GM23338 (cell line): ENCODE data around the gene PTPRN2. TPM values are rescaled to one million over a fixed set of nuclear protein-coding genes. Genes with fewer than 3 reads are reported as not detected.

ENCODE experiments used
- ATAC-seq: fragments of 200-7000 bp; cut with Tn5 transposase; 3 replicates; pipeline ENCODE4 v1.9.1; 2020
- DNase-seq: peaks from one replicate; pipeline ENCODE4 v3.0.0-alpha.2; 2015; ENCODE audit warnings: low spot score
- H2AFZ ChIP-seq: fragments of 200-600 bp; sonication (generic); 2 replicates; pipeline ENCODE4 v1.8.0; 2016; ENCODE audit warnings: antibody characterized with exemption, mild to moderate bottlenecking, moderate library complexity
- H3F3A ChIP-seq: fragments of 200-600 bp; sonication (generic); replicated peaks from 2 replicates; pipeline ENCODE4 v1.8.0; 2017; ENCODE audit warnings: antibody characterized with exemption, mixed run types, low read depth
- H3K27ac ChIP-seq: fragments of 200-600 bp; sonication (generic); 2 replicates; pipeline ENCODE4 v1.6.1; 2016; ENCODE audit warnings: low read depth
- H3K27me3 ChIP-seq: fragments of 200-600 bp; sonication (generic); 2 replicates; pipeline ENCODE4 v1.8.0; 2016; ENCODE audit warnings: mild to moderate bottlenecking, mixed run types, moderate library complexity; ENCODE audit not compliant: insufficient read depth
- H3K36me3 ChIP-seq: fragments of 200-600 bp; sonication (generic); 2 replicates; pipeline ENCODE4 v1.8.0; 2016; ENCODE audit warnings: mild to moderate bottlenecking; ENCODE audit not compliant: insufficient read depth
- H3K4me1 ChIP-seq: fragments of 200-600 bp; sonication (generic); 2 replicates; pipeline ENCODE4 v1.8.0; 2016; ENCODE audit warnings: mild to moderate bottlenecking, moderate library complexity; ENCODE audit not compliant: insufficient read depth
- H3K4me2 ChIP-seq: fragments of 200-600 bp; sonication (generic); 2 replicates; pipeline ENCODE4 v1.7.1; 2017; ENCODE audit warnings: mixed run types
- H3K4me3 ChIP-seq: fragments of 200-600 bp; sonication (generic); 2 replicates; pipeline ENCODE4 v1.6.1; 2016; ENCODE audit warnings: mixed run types
- H3K79me2 ChIP-seq: fragments of 200-600 bp; sonication (generic); replicated peaks from 2 replicates; pipeline ENCODE4 v1.8.0; 2017; ENCODE audit warnings: mild to moderate bottlenecking; ENCODE audit not compliant: insufficient read depth
- H3K9me2 ChIP-seq: fragments of 200-600 bp; sonication (generic); 2 replicates; pipeline ENCODE4 v1.8.0; 2017; ENCODE audit not compliant: insufficient read depth
- H4K20me1 ChIP-seq: fragments of 200-600 bp; sonication (generic); replicated peaks from 2 replicates; pipeline ENCODE4 v1.8.0; 2017; ENCODE audit warnings: mild to moderate bottlenecking; ENCODE audit not compliant: insufficient read depth
- H3K27ac Mint-ChIP-seq: 2 replicates; pipeline ENCODE4 v1.8.0; 2020; ENCODE audit warnings: inconsistent platforms, mild to moderate bottlenecking, moderate library complexity, mixed read lengths
- H3K27me3 Mint-ChIP-seq: 3 replicates; pipeline ENCODE4 v1.8.0; 2022; ENCODE audit warnings: low read depth, mild to moderate bottlenecking, moderate library complexity, mixed read lengths, inconsistent platforms; ENCODE audit not compliant: insufficient read depth, poor library complexity
- H3K36me3 Mint-ChIP-seq: 3 replicates; pipeline ENCODE4 v1.8.0; 2021; ENCODE audit warnings: low read depth, mild to moderate bottlenecking, inconsistent platforms, moderate library complexity, mixed read lengths
- H3K4me1 Mint-ChIP-seq: 3 replicates; pipeline ENCODE4 v1.8.0; 2020; ENCODE audit warnings: mild to moderate bottlenecking, inconsistent platforms, mixed read lengths
- H3K4me3 Mint-ChIP-seq: 3 replicates; pipeline ENCODE4 v1.8.0; 2021; ENCODE audit warnings: moderate library complexity, mild to moderate bottlenecking, inconsistent platforms, mixed read lengths
- H3K9me3 Mint-ChIP-seq: 3 replicates; pipeline ENCODE4 v1.8.0; 2020; ENCODE audit warnings: moderate library complexity, mild to moderate bottlenecking, inconsistent platforms, mixed read lengths
- ETS1 ChIP-seq: IDR thresholded peaks from 2 replicates; pipeline ENCODE4 v1.6.1; 2016; ENCODE audit warnings: antibody characterized with exemption
- EZH2 ChIP-seq: fragments of 200-600 bp; sonication (generic); IDR thresholded peaks from one replicate; pipeline ENCODE4 v1.8.0; 2017; ENCODE audit warnings: antibody characterized with exemption, mild to moderate bottlenecking, low read depth; ENCODE audit not compliant: unreplicated experiment
- EZH2phosphoT487 ChIP-seq: fragments of 200-600 bp; sonication (generic); IDR thresholded peaks from one replicate; pipeline ENCODE4 v1.8.1; 2018; ENCODE audit warnings: antibody characterized with exemption; ENCODE audit not compliant: unreplicated experiment
- POLR2AphosphoS5 ChIP-seq: IDR thresholded peaks from 2 replicates; pipeline ENCODE4 v1.6.1; 2016; ENCODE audit warnings: antibody characterized with exemption, low read depth
- STAT1 ChIP-seq: IDR thresholded peaks from one replicate; pipeline ENCODE4 v1.6.1; 2016; ENCODE audit warnings: antibody characterized with exemption; ENCODE audit not compliant: unreplicated experiment
- ZNF114 ChIP-seq: fragments of 250-450 bp; sonication (Bioruptor Pico); IDR thresholded peaks from 2 replicates; pipeline ENCODE4 v1.5.0; 2020; ENCODE audit warnings: mild to moderate bottlenecking, moderate library complexity
- ZNF331 ChIP-seq: fragments of 250-450 bp; sonication (Bioruptor Pico); IDR thresholded peaks from 2 replicates; pipeline ENCODE4 v1.5.0; 2020; ENCODE audit warnings: low read depth, mild to moderate bottlenecking, moderate library complexity
- ZNF462 ChIP-seq: fragments of 250-450 bp; sonication (Bioruptor Pico); IDR thresholded peaks from 2 replicates; pipeline ENCODE4 v1.5.0; 2020; ENCODE audit warnings: mild to moderate bottlenecking, moderate library complexity
- polyA plus RNA-seq: library from polyadenylated mRNA; unstranded; fragments of >200 nt; fragmentation: Nextera tagmentation; extraction: Ambion mirVana; gene quantifications from 2 replicates; pipeline ENCODE4 v1.2.1, GENCODE V29; 2016
- total RNA-seq: library from RNA; depleted of rRNA; stranded (reverse); fragments of >200 nt; shearing (Covaris generic); gene quantifications from 2 replicates; pipeline ENCODE4 v1.2.3, GENCODE V29; 2014

PTPRN2 gene
- total and polyA plus RNA-seq, 2 experiments from 2014 or later, result 0.87 to 4.0 TPM

- TF ChIP-seq ZNF462 (CRISPR knock-in tag), result no peak
- TF ChIP-seq ETS1, result no peak
- no peak for TF ChIP-seq ZNF114 (CRISPR knock-in tag)
- no peak for TF ChIP-seq ZNF331
These were observed 965.0 kb downstream of the PTPRN2 start (continued) for GRCh38 chr7:157622408-157623205.

GRCh38 chr7:157622000-157622399, 965.6 kb downstream of the PTPRN2 start:
- Histone ChIP-seq H3K4me3 (no peak overlapping the region), H4K20me1 (no peaks in the 10 kb centered on the region), H3K79me2 (no peaks in the 10 kb centered on the region), H3K27me3 (no peaks in the 10 kb centered on the region), H3K4me1 (no peaks in the 10 kb centered on the region), H3F3A (no peaks in the 10 kb centered on the region), H3K27ac (no peak overlapping the region), H3K4me2 (no peak overlapping the region), H3K36me3 (no peaks in the 10 kb centered on the region), H2AFZ (no peak overlapping the region), H3K9me2 (no peaks in the 10 kb centered on the region)
- Mint-ChIP-seq H3K27ac (no peak overlapping the region), H3K4me1 (no peaks in the 10 kb centered on the region; the same call in 2 of the 3 replicates), H3K36me3 (peaks cover 48% of the 10 kb centered on the region), H3K27me3 (peaks cover 10% of the 10 kb centered on the region), H3K4me3 (no peak overlapping the region), H3K9me3 (peaks cover 92% of the 10 kb centered on the region)
- DNase-seq, result no peak
- ATAC-seq, result no peak
- TF ChIP-seq STAT1 (no peak), EZH2 (no peak), POLR2AphosphoS5 (no peak), ETS1 (no peak), EZH2phosphoT487 (no peak)
